Loucy (cell line): Measurements from ENCODE around the gene C5orf15.

Source experiments
- CTCF ChIP-seq: fragments of 200-600 bp; sonication (generic); conservative IDR thresholded peaks from 2 replicates; pipeline ENCODE4 v1.5.1; 2014; ENCODE audit warnings: mild to moderate bottlenecking, antibody characterized with exemption, low read length
- EZH2phosphoT487 ChIP-seq: fragments of 200-600 bp; IDR thresholded peaks from 2 replicates; pipeline ENCODE4 v1.6.1; 2018; ENCODE audit warnings: antibody characterized with exemption, mild to moderate bottlenecking, moderate library complexity, borderline replicate concordance

GRCh38 chr5:133918731-133919130, 49.7 kb downstream of the C5orf15 start:
- TF ChIP-seq EZH2phosphoT487 (no peak), CTCF (no peak)
